Activated B cell treated with CpG ODN at 0.5 μM for 24 hours (primary cell): ENCODE measurements around the gene HAVCR1. TPM values are rescaled to one million over a fixed set of nuclear protein-coding genes. Genes with fewer than 3 reads are reported as not detected.

Experiments
- ATAC-seq: fragments of 200-7000 bp; cut with Tn5 transposase; one replicate; pipeline ENCODE4 v1.10.0; 2021; ENCODE audit warnings: low read depth, mild to moderate bottlenecking, moderate library complexity
- CTCF ChIA-PET: fragments of 350-600 bp; sonication (Branson Sonifier 250); formaldehyde crosslinking; loops from one replicate; lab custom pipeline; 2021; ENCODE audit warnings: antibody characterized with exemption; lab: Charles Lee
- POLR2A ChIA-PET: fragments of 350-600 bp; sonication (Branson Sonifier 250); formaldehyde crosslinking; loops from one replicate; lab custom pipeline; 2021; ENCODE audit warnings: antibody characterized with exemption; lab: Charles Lee
- DNase-seq: peaks from one replicate; pipeline ENCODE4 v3.0.0; 2022
- H3K27ac Mint-ChIP-seq: one replicate; pipeline ENCODE4 v1.8.0; 2020; ENCODE audit warnings: mixed read lengths
- H3K27me3 Mint-ChIP-seq: one replicate; pipeline ENCODE4 v1.8.0; 2021; ENCODE audit warnings: mixed read lengths
- H3K36me3 Mint-ChIP-seq: one replicate; pipeline ENCODE4 v1.8.0; 2021; ENCODE audit warnings: low read depth, mixed read lengths
- H3K4me1 Mint-ChIP-seq: one replicate; pipeline ENCODE4 v1.8.0; 2021; ENCODE audit warnings: mixed read lengths
- H3K4me3 Mint-ChIP-seq: one replicate; pipeline ENCODE4 v1.8.0; 2020; ENCODE audit warnings: mild to moderate bottlenecking, mixed read lengths
- H3K9me3 Mint-ChIP-seq: one replicate; pipeline ENCODE4 v1.8.0; 2020; ENCODE audit warnings: mixed read lengths
- intact Hi-C: fragments of 100-400 bp; cut with micrococcal nuclease; formaldehyde crosslinking; loops from one replicate; pipeline ENCODE4 v1.15.1; 2024
- total RNA-seq: library from RNA; stranded (reverse); gene quantifications from 2 replicates; pipeline ENCODE4 v1.2.3, GENCODE V29; 2022
- TF ChIP-seq, protein P1 (sequence below): fragments of 200-600 bp; IDR thresholded peaks from one replicate; pipeline ENCODE4 v1.8.0; 2022; ENCODE audit warnings: antibody characterized with exemption, mild to moderate bottlenecking

The HAVCR1 gene
- total RNA-seq, 1 donor from 2014 or later = not detected

DNA sequence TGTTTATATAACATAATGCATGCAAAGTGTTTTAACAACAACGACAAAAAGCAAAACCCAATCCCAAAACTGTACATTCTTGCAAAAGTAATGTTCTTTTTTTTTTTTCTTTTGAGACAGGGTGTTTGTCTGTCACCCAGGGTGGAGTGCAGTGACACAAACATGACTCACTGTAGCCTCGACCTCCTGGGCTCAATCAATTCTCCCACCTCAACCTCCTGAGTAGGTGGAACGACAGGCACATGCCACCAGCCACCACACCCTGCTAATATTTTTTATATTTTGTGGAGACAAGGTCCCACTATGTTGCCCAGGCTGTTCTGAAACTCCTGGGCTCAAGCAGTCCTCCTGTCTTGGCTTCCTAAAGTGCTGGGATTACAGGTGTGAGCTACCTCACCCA, 13.6 kb upstream of the HAVCR1 start:
- intact Hi-C loops = no loop called here
- CTCF ChIA-PET = no interaction called here
- H3K9me3 Mint-ChIP-seq = no peaks in the 10 kb centered on the region
- no peak for DNase-seq
- peaks cover 4% of the 10 kb centered on the region for H3K4me1 Mint-ChIP-seq
- no peak overlapping the region for H3K27ac Mint-ChIP-seq
- H3K36me3 Mint-ChIP-seq = no peaks in the 10 kb centered on the region
- ATAC-seq = no peak
- TF ChIP-seq, protein P1, sequence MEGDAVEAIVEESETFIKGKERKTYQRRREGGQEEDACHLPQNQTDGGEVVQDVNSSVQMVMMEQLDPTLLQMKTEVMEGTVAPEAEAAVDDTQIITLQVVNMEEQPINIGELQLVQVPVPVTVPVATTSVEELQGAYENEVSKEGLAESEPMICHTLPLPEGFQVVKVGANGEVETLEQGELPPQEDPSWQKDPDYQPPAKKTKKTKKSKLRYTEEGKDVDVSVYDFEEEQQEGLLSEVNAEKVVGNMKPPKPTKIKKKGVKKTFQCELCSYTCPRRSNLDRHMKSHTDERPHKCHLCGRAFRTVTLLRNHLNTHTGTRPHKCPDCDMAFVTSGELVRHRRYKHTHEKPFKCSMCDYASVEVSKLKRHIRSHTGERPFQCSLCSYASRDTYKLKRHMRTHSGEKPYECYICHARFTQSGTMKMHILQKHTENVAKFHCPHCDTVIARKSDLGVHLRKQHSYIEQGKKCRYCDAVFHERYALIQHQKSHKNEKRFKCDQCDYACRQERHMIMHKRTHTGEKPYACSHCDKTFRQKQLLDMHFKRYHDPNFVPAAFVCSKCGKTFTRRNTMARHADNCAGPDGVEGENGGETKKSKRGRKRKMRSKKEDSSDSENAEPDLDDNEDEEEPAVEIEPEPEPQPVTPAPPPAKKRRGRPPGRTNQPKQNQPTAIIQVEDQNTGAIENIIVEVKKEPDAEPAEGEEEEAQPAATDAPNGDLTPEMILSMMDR = no peak
- H3K4me3 Mint-ChIP-seq = no peak overlapping the region
- H3K27me3 Mint-ChIP-seq = no peaks in the 10 kb centered on the region
- POLR2A ChIA-PET = no interaction called here

DNA sequence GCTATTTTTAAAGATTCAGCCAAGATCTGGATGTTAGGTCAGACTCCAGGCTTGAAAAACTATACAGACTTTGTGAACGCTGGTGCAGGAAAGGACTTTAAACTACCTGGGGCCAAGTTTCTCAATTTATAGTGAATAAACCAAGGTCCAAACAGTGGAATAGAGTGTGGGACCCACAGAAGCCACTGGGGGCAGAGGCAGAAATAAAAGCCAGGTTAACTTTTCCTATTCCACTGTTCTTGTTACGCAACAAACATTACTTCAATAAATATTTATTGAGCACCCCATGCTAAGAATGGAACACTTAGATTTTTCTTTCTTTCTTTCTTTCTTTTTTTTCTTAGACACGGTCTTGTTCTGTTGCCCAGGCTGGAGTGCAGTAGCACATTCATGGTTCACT, 11.0 kb upstream of the HAVCR1 start:
- H3K27me3 Mint-ChIP-seq = no peaks in the 10 kb centered on the region

DNA sequence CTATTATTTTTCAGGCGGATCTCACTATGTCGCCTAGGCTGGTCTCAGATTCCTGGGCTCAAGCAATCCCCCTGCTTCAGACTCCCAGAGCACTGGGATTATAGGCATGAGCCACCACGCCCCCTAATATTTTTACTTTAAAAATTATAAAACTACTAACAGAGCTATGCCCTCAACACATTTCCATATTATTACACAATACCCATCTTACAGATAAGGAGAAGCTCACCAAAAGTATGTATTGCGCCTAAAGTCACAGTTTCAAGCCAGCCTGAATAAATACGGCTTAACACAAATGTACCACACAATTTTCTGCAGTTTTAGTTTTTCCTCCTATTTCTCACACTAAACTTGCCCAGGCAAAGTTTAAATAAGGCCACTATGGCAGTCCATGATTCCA, 9.9 kb upstream of the HAVCR1 start:
- H3K9me3 Mint-ChIP-seq = no peaks in the 10 kb centered on the region
- ChIA-PET CTCF (no interaction called here), POLR2A (no interaction called here)
- H3K36me3 Mint-ChIP-seq = no peaks in the 10 kb centered on the region
- no peaks in the 10 kb centered on the region for H3K27me3 Mint-ChIP-seq
- TF ChIP-seq, protein P1 = no peak
- H3K4me1 Mint-ChIP-seq = no peaks in the 10 kb centered on the region
- H3K4me3 Mint-ChIP-seq = no peak overlapping the region
- intact Hi-C loops = no loop called here
- DNase-seq = no peak
- H3K27ac Mint-ChIP-seq = no peak overlapping the region
- no peak for ATAC-seq

More for the DNA sequence above, 11.0 kb upstream of the HAVCR1 start:
- intact Hi-C loops = no loop called here
- Mint-ChIP-seq H3K36me3 (no peaks in the 10 kb centered on the region), H3K4me3 (no peak overlapping the region), H3K4me1 (peaks cover under 1% of the 10 kb centered on the region), H3K9me3 (no peaks in the 10 kb centered on the region), H3K27ac (no peak overlapping the region)
- ChIA-PET CTCF (no interaction called here), POLR2A (no interaction called here)
- DNase-seq = no peak
- TF ChIP-seq, protein P1 = no peak
- ATAC-seq = no peak

DNA sequence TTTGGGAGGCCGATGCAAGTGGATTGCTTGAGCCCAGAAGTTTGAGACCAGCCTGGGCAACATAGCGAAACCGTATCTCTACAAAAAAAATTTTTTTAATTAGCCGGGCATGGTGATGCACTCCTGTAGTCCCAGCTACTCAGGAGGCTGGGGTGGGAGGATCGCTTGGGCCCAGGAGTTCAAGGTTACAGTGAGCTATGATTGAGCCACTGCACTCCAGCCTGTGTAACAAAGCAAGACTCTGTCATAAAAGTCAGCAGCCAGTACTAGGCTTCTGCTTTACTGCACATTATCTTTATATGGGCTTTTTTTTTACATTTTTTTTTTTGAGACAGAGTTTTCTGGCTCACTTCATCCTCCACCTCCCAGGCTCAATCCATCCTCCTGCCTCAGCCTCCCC, 9.4 kb upstream of the HAVCR1 start:
- Mint-ChIP-seq H3K9me3 (no peaks in the 10 kb centered on the region), H3K4me1 (no peaks in the 10 kb centered on the region), H3K36me3 (no peaks in the 10 kb centered on the region), H3K27me3 (no peaks in the 10 kb centered on the region), H3K4me3 (no peak overlapping the region), H3K27ac (no peak overlapping the region)
- no peak for ATAC-seq
- ChIA-PET CTCF (no interaction called here), POLR2A (no interaction called here)
- no peak for DNase-seq
- TF ChIP-seq, protein P1 = no peak
- intact Hi-C loops = no loop called here

DNA sequence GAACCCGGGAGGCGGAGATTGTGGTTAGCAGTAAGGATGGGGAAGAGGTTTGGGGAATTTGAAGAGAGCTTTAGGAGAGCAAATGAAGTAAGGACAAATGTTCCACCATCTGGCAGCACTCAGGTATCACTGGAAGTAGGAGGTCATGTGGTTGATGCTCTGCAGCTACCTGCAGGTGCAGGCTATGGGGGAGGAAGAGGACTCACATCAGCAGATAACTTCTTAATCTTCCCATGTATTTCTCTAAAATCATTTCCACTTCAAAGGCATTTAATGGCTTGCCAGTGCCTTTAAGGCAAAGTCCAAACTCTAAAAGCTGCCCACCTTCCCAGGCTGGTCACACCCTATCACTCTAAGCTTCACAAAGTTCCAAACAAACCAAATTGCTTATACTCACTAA, 8.1 kb upstream of the HAVCR1 start:
- Mint-ChIP-seq H3K4me3 (no peak overlapping the region), H3K36me3 (no peaks in the 10 kb centered on the region), H3K4me1 (no peaks in the 10 kb centered on the region), H3K27ac (no peak overlapping the region), H3K9me3 (no peaks in the 10 kb centered on the region), H3K27me3 (no peaks in the 10 kb centered on the region)
- DNase-seq = no peak
- TF ChIP-seq, protein P1 = no peak
- CTCF ChIA-PET = no interaction called here
- ATAC-seq = no peak
- POLR2A ChIA-PET = no interaction called here
- intact Hi-C loops = no loop called here
